HEK293 (cell line): ENCODE data around the gene ZNF446.

ENCODE experiments used
- GFI1B ChIP-seq: fragments of 450-650 bp; formaldehyde crosslinking; IDR thresholded peaks from 2 replicates; pipeline ENCODE4 v1.5.1; 2016; ENCODE audit warnings: missing biosample characterization, missing genetic modification characterization
- GLIS1 ChIP-seq: fragments of 450-650 bp; formaldehyde crosslinking; IDR thresholded peaks from 2 replicates; pipeline ENCODE4 v1.5.1; 2016; ENCODE audit warnings: missing biosample characterization, missing genetic modification characterization
- HOXC10 ChIP-seq: sonication (generic); formaldehyde crosslinking; IDR thresholded peaks from 2 replicates; pipeline ENCODE4 v1.8.1; 2023; ENCODE audit warnings: mild to moderate bottlenecking, missing genetic modification reagents
- HOXD13 ChIP-seq: sonication (generic); formaldehyde crosslinking; IDR thresholded peaks from 2 replicates; pipeline ENCODE4 v1.8.0; 2022; ENCODE audit warnings: missing genetic modification reagents, borderline replicate concordance
- IKZF3 ChIP-seq: fragments of 450-650 bp; IDR thresholded peaks from 2 replicates; pipeline ENCODE4 v1.5.0; 2018; ENCODE audit warnings: missing biosample characterization, mild to moderate bottlenecking, missing genetic modification characterization, moderate library complexity
- KLF1 ChIP-seq: fragments of 450-650 bp; formaldehyde crosslinking; IDR thresholded peaks from 2 replicates; pipeline ENCODE4 v1.5.1; 2016; ENCODE audit warnings: missing biosample characterization, missing genetic modification characterization
- KLF16 ChIP-seq: fragments of 450-650 bp; formaldehyde crosslinking; IDR thresholded peaks from 2 replicates; pipeline ENCODE4 v1.5.1; 2017; ENCODE audit warnings: missing biosample characterization, missing genetic modification characterization
- KLF9 ChIP-seq: fragments of 450-650 bp; formaldehyde crosslinking; IDR thresholded peaks from 2 replicates; pipeline ENCODE4 v1.5.1; 2016; ENCODE audit warnings: missing biosample characterization, missing genetic modification characterization, low read depth
- MEIS1 ChIP-seq: sonication (generic); formaldehyde crosslinking; IDR thresholded peaks from 2 replicates; pipeline ENCODE4 v1.8.1; 2022; ENCODE audit warnings: missing genetic modification reagents, mild to moderate bottlenecking, borderline replicate concordance
- OSR2 ChIP-seq: fragments of 450-650 bp; formaldehyde crosslinking; IDR thresholded peaks from 2 replicates; pipeline ENCODE4 v1.5.1; 2016; ENCODE audit warnings: missing biosample characterization, missing genetic modification characterization
- OVOL3 ChIP-seq: fragments of 450-650 bp; formaldehyde crosslinking; IDR thresholded peaks from 2 replicates; pipeline ENCODE4 v1.5.1; 2016; ENCODE audit warnings: missing biosample characterization, missing genetic modification characterization
- SCRT2 ChIP-seq: fragments of 450-650 bp; formaldehyde crosslinking; IDR thresholded peaks from 2 replicates; pipeline ENCODE4 v1.5.1; 2016; ENCODE audit warnings: missing biosample characterization, missing genetic modification characterization
- SETDB1 ChIP-seq: IDR thresholded peaks from one replicate; pipeline ENCODE4 v1.6.1; 2017; ENCODE audit warnings: mild to moderate bottlenecking, low read length, moderate library complexity, mixed read lengths; ENCODE audit not compliant: insufficient read length
- SP3 ChIP-seq: fragments of 450-650 bp; formaldehyde crosslinking; IDR thresholded peaks from 2 replicates; pipeline ENCODE4 v1.5.1; 2016; ENCODE audit warnings: missing biosample characterization, missing genetic modification characterization
- ZBTB8A ChIP-seq: fragments of 450-650 bp; formaldehyde crosslinking; IDR thresholded peaks from 2 replicates; pipeline ENCODE4 v1.5.1; 2016; ENCODE audit warnings: missing biosample characterization, missing genetic modification characterization
- ZFP3 ChIP-seq: fragments of 450-650 bp; formaldehyde crosslinking; IDR thresholded peaks from 2 replicates; pipeline ENCODE4 v1.5.1; 2016; ENCODE audit warnings: low read depth, missing biosample characterization, missing genetic modification characterization
- ZIC2 ChIP-seq: fragments of 450-650 bp; formaldehyde crosslinking; IDR thresholded peaks from 2 replicates; pipeline ENCODE4 v1.5.1; 2016; ENCODE audit warnings: missing biosample characterization, missing genetic modification characterization
- ZNF112 ChIP-seq: fragments of 450-650 bp; formaldehyde crosslinking; IDR thresholded peaks from 2 replicates; pipeline ENCODE4 v1.5.0; 2017; ENCODE audit warnings: missing biosample characterization, missing genetic modification characterization
- ZNF114 ChIP-seq: fragments of 450-650 bp; formaldehyde crosslinking; IDR thresholded peaks from 2 replicates; pipeline ENCODE4 v1.5.0; 2017; ENCODE audit warnings: missing biosample characterization, missing genetic modification characterization
- ZNF121 ChIP-seq: fragments of 450-650 bp; formaldehyde crosslinking; IDR thresholded peaks from 2 replicates; pipeline ENCODE4 v1.5.1; 2016; ENCODE audit warnings: missing biosample characterization, missing genetic modification characterization
- ZNF175 ChIP-seq: fragments of 450-650 bp; formaldehyde crosslinking; IDR thresholded peaks from 2 replicates; pipeline ENCODE4 v1.5.1; 2016; ENCODE audit warnings: missing biosample characterization, missing genetic modification characterization
- ZNF19 ChIP-seq: fragments of 450-650 bp; formaldehyde crosslinking; IDR thresholded peaks from 2 replicates; pipeline ENCODE4; 2016; ENCODE audit warnings: missing biosample characterization, missing genetic modification characterization, low read depth
- ZNF223 ChIP-seq: fragments of 450-650 bp; formaldehyde crosslinking; IDR thresholded peaks from 2 replicates; pipeline ENCODE4 v1.5.1; 2016; ENCODE audit warnings: missing biosample characterization, missing genetic modification characterization
- ZNF23 ChIP-seq: fragments of 450-650 bp; formaldehyde crosslinking; IDR thresholded peaks from 2 replicates; pipeline ENCODE4 v1.5.1; 2016; ENCODE audit warnings: missing biosample characterization, missing genetic modification characterization, borderline replicate concordance
- ZNF274 ChIP-seq, 2 experiments: fragments of 200-500 bp in 1 of 2; fragments of 450-650 bp in 1 of 2; sonication (Bioruptor generic) in 1 of 2; formaldehyde crosslinking in 1 of 2; IDR thresholded peaks; 2 replicates each; pipeline versions ENCODE4 v1.5.1 to v1.6.1; 2014 to 2016; ENCODE audit warnings: borderline replicate concordance in 1 of 2, inconsistent platforms in 1 of 2, low read length in 1 of 2, missing biosample characterization in 1 of 2, missing genetic modification characterization in 1 of 2
- ZNF324 ChIP-seq: fragments of 450-650 bp; formaldehyde crosslinking; IDR thresholded peaks from 2 replicates; pipeline ENCODE4 v1.5.1; 2016; ENCODE audit warnings: missing biosample characterization, missing genetic modification characterization
- ZNF449 ChIP-seq: fragments of 450-650 bp; formaldehyde crosslinking; IDR thresholded peaks from 2 replicates; pipeline ENCODE4 v1.5.1; 2017; ENCODE audit warnings: missing biosample characterization, mild to moderate bottlenecking, missing genetic modification characterization, moderate library complexity
- ZNF513 ChIP-seq: fragments of 450-650 bp; IDR thresholded peaks from 2 replicates; pipeline ENCODE4 v1.5.1; 2018; ENCODE audit warnings: missing biosample characterization, missing genetic modification characterization
- ZNF544 ChIP-seq: fragments of 450-650 bp; formaldehyde crosslinking; IDR thresholded peaks from 2 replicates; pipeline ENCODE4 v1.5.0; 2017; ENCODE audit warnings: missing biosample characterization, missing genetic modification characterization
- ZNF585B ChIP-seq: fragments of 450-650 bp; formaldehyde crosslinking; IDR thresholded peaks from 2 replicates; pipeline ENCODE4 v1.5.1; 2016; ENCODE audit warnings: missing biosample characterization, missing genetic modification characterization
- ZNF610 ChIP-seq: fragments of 450-650 bp; formaldehyde crosslinking; IDR thresholded peaks from 2 replicates; pipeline ENCODE4 v1.5.1; 2016; ENCODE audit warnings: missing biosample characterization, missing genetic modification characterization, borderline replicate concordance
- ZNF654 ChIP-seq: fragments of 450-650 bp; formaldehyde crosslinking; IDR thresholded peaks from 2 replicates; pipeline ENCODE4 v1.5.1; 2016; ENCODE audit warnings: low read depth, missing biosample characterization, missing genetic modification characterization
- ZNF670 ChIP-seq: fragments of 450-650 bp; formaldehyde crosslinking; IDR thresholded peaks from 2 replicates; pipeline ENCODE4 v1.5.1; 2016; ENCODE audit warnings: missing biosample characterization, missing genetic modification characterization, low read depth
- ZNF785 ChIP-seq: fragments of 450-650 bp; formaldehyde crosslinking; IDR thresholded peaks from 2 replicates; pipeline ENCODE4 v1.5.1; 2016; ENCODE audit warnings: missing biosample characterization, missing genetic modification characterization
- ZNF791 ChIP-seq: fragments of 450-650 bp; formaldehyde crosslinking; IDR thresholded peaks from 2 replicates; pipeline ENCODE4 v1.5.1; 2016; ENCODE audit warnings: missing biosample characterization, missing genetic modification characterization
- TF ChIP-seq, protein P1 (sequence below): fragments of 450-650 bp; formaldehyde crosslinking; IDR thresholded peaks from 2 replicates; pipeline ENCODE4 v1.5.1; 2016; ENCODE audit warnings: missing biosample characterization, missing genetic modification characterization

ZNF446 gene

DNA sequence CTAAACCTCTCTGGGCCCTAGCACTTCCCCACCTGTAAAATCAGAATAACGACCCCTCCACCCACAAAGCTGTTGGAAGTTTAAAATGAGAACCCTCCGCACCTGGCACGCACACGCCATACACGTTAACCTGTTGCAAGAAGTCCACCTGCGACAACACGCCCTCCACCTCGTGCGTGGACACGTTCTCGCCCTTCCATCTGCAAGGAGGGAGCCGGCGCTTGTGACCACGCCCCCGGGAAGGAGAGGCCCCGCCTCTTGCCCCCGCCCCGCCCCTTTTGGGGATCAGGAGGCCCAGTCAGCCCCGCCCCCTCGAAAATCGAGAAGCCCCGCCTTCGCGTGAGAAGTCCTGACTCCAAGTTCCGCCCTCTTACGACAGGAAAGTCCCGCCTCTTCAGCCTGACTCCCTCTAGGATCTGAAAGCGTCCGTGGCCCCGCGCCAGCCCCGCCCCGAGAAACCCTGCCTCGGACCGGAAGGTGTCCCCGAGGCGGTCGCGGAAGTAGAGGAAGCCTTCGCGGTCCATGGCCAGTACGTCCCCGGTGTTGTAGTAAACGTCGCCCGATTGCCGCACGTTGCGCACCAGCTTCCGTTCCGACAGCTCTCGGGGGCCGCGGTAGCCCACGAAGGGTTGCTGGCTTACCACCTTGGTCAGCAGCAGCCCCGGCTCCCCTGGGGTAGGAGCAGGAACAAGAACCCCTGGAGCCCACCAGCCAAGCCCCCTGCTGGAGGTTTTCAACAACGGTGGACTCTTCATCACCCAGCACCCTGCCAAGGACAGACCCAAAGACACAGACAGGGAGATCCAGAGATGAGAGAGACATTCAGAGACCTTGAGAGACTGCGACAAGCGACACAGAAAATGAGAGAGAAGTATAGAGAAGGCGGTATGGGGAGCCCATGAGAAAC lies 23.1 kb downstream of the ZNF446 start (continued):
- TF ChIP-seq ZNF19 (tag by site-specific recombination) = no peak
- no peak for TF ChIP-seq ZIC2 (tag by site-specific recombination)
- TF ChIP-seq SETDB1 = no peak
- TF ChIP-seq OVOL3 = no peak
- TF ChIP-seq ZNF585B (tag by site-specific recombination) = no peak
- TF ChIP-seq ZNF791 (tag by site-specific recombination) = no peak
- 0 out of 2 replicates have a peak, but pooled peaks have one; percentile 57 for TF ChIP-seq IKZF3 (tag by site-specific recombination)
- peak; percentile 46; the same call in 1 of the 2 replicates for TF ChIP-seq GLIS1 (tag by site-specific recombination)
- 0 out of 2 replicates have a peak, but pooled peaks have one; percentile 59 for TF ChIP-seq HOXC10 (CRISPR knock-in tag)
- no peak for TF ChIP-seq MEIS1 (CRISPR knock-in tag)
- TF ChIP-seq GFI1B (tag by site-specific recombination) = no peak
- no peak for TF ChIP-seq ZFP3
- no peak for TF ChIP-seq ZNF670
- TF ChIP-seq ZNF785 (tag by site-specific recombination) = peak; percentile 61; the same call in 1 of the 2 replicates
- TF ChIP-seq ZNF23 (tag by site-specific recombination) = no peak
- TF ChIP-seq ZNF223 (tag by site-specific recombination) = no peak
- peak; percentile 71; the same call in 1 of the 2 replicates for TF ChIP-seq ZNF324 (tag by site-specific recombination)
- TF ChIP-seq ZNF114 (tag by site-specific recombination) = no peak
- peak; percentile 75 for TF ChIP-seq SCRT2 (tag by site-specific recombination)
- peak; percentile 92 for TF ChIP-seq KLF16 (tag by site-specific recombination)
- TF ChIP-seq ZNF121 = no peak
- TF ChIP-seq OSR2 (tag by site-specific recombination) = no peak
- peak; percentile 71 for TF ChIP-seq ZNF610
- TF ChIP-seq, protein P1, sequence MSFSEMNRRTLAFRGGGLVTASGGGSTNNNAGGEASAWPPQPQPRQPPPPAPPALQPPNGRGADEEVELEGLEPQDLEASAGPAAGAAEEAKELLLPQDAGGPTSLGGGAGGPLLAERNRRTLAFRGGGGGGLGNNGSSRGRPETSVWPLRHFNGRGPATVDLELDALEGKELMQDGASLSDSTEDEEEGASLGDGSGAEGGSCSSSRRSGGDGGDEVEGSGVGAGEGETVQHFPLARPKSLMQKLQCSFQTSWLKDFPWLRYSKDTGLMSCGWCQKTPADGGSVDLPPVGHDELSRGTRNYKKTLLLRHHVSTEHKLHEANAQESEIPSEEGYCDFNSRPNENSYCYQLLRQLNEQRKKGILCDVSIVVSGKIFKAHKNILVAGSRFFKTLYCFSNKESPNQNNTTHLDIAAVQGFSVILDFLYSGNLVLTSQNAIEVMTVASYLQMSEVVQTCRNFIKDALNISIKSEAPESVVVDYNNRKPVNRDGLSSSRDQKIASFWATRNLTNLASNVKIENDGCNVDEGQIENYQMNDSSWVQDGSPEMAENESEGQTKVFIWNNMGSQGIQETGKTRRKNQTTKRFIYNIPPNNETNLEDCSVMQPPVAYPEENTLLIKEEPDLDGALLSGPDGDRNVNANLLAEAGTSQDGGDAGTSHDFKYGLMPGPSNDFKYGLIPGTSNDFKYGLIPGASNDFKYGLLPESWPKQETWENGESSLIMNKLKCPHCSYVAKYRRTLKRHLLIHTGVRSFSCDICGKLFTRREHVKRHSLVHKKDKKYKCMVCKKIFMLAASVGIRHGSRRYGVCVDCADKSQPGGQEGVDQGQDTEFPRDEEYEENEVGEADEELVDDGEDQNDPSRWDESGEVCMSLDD (tag by site-specific recombination) = no peak
- no peak for TF ChIP-seq ZNF654 (tag by site-specific recombination)
- no peak for TF ChIP-seq HOXD13
- TF ChIP-seq ZNF544 (tag by site-specific recombination) = no peak
- peak; percentile 84 for TF ChIP-seq SP3 (tag by site-specific recombination)
- TF ChIP-seq ZNF175 (tag by site-specific recombination) = no peak
- TF ChIP-seq KLF1 (tag by site-specific recombination) = peak; percentile 8; the same call in 1 of the 2 replicates
- peak; percentile 77 for TF ChIP-seq KLF9
- peak; percentile 45; the same call in 1 of the 2 replicates for TF ChIP-seq ZNF513 (tag by site-specific recombination)
- no peak for TF ChIP-seq ZNF112 (tag by site-specific recombination)
- no peak for TF ChIP-seq ZNF274 (IDR thresholded peaks at IDR 0.05; ENCODE audit: low read length)
- TF ChIP-seq ZNF274 (tag by site-specific recombination; IDR thresholded peaks at IDR 0.05; ENCODE audit: borderline replicate concordance) = no peak
- TF ChIP-seq ZNF449 (tag by site-specific recombination) = 0 out of 2 replicates have a peak, but pooled peaks have one; percentile 17
- TF ChIP-seq ZBTB8A (tag by site-specific recombination) = no peak; the same call in 1 of the 2 replicates
